Measurements from ENCODE around the gene MYO9A. TPM values are rescaled to one million over a fixed set of nuclear protein-coding genes. Genes with fewer than 3 reads are reported as not detected.
A peak's percentile ranks its signal among the peaks of the same experiment; 100 is the strongest.
"Not testable (repeated sequence)": the region's sequence is repeated elsewhere in the genome, so short reads cannot be mapped to it uniquely, and the experiment has no call there.

MYO9A gene
- total and polyA plus RNA-seq, 5 donors, result 4.9 to 35.8 (median 33.9) TPM

- Histone ChIP-seq H3K4me1 (ENCODE audit: control insufficient read depth, insufficient read depth, low read length) (no peaks in the 10 kb centered on the region), H3K9me3 (ENCODE audit: control insufficient read depth, low read length) (no peaks in the 10 kb centered on the region), H3K27me3 (ENCODE audit: control insufficient read depth, insufficient read depth) (no peaks in the 10 kb centered on the region), H3K27ac (ENCODE audit: low read length) (no peak overlapping the region), H3K4me3 (ENCODE audit: low read length) (no peak overlapping the region)
- 95% methylated on average over 5 of the region's 5 CpGs for WGBS
- no peak for DNase-seq
- no peak for ATAC-seq
- intact Hi-C loops (cut with DNase I), result no loop called here
Observed at GRCh38 chr15:71899674-71900073, 218.3 kb downstream of the MYO9A start.

DNA sequence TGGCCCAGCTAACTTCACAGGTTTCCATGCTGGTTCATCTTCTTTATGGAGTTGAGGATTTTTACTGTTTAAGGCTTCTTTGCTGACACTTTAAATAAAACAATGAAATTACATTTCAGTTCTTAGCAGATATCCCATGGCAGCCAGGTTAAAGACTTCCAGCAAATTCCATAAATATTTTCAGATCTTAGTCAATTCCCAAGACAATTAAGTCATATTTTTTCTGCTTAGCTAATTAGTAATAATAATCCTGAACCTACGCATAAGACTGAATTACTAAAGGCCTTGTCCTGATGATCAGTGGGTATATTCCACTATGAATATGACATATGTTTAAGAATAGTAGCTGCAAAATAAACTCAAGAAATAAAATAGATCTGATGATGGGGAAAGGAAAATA is 224.3 kb downstream of the MYO9A start:
- DNase-seq (no peak), ATAC-seq (no peak)
- 90% methylated on average over 1 of the region's 1 CpG for WGBS
- H3K9me3 ChIP-seq (ENCODE audit: control insufficient read depth, low read length), result no peaks in the 10 kb centered on the region
- H3K4me3 ChIP-seq (ENCODE audit: low read length), result no peak overlapping the region
- H3K27me3 ChIP-seq (ENCODE audit: control insufficient read depth, insufficient read depth), result no peaks in the 10 kb centered on the region
- H3K27ac ChIP-seq (ENCODE audit: low read length), result no peak overlapping the region
- no peaks in the 10 kb centered on the region for H3K4me1 ChIP-seq (ENCODE audit: control insufficient read depth, insufficient read depth, low read length)
- intact Hi-C loops (cut with DNase I), result no loop called here

DNA sequence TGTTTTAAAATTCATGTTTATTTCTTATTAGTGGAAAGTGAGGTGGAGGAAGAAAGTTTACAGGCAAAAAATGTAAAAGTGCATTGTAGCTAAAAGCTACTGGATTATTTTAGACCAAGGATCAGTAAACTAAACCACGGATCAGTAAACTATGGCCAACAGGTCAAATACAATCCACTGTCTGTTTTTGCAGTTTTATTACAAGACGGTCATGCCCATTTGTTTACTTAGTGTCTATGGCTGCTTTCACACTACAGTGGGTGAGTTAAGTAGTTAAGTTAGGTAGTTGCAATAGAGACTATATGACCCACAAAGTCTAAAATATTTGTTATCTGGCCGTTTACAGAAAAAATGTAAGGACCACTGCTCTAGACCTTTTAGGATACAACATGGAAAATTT is 225.6 kb downstream of the MYO9A start:
- Histone ChIP-seq H3K27me3 (ENCODE audit: control insufficient read depth, insufficient read depth) (no peaks in the 10 kb centered on the region), H3K27ac (ENCODE audit: low read length) (no peak overlapping the region), H3K4me1 (ENCODE audit: control insufficient read depth, insufficient read depth, low read length) (no peaks in the 10 kb centered on the region), H3K9me3 (ENCODE audit: control insufficient read depth, low read length) (no peaks in the 10 kb centered on the region), H3K4me3 (ENCODE audit: low read length) (no peak overlapping the region)
- 88% methylated on average over 3 of the region's 3 CpGs for WGBS
- ATAC-seq (no peak), DNase-seq (no peak)
- intact Hi-C loops (cut with DNase I), result no loop called here

DNA sequence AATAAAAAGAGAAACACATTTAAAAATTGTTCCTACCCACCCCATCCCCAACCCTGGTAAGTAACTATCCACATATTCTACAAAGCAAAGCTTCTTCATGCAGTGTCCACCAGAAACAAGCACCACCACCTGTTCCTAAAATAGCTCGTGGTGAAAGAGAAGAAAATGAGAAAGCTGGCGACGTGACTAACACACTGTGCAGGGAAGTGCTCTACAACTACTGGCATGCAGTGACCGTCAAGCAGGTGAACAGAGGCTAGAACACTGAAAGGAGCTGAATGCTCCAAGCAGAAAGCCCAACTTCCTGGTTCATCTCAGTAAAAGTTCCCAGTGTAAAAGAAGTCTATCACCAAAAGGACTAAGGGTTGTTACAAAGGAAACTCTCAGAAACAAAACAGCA is 226.9 kb downstream of the MYO9A start:
- 52% methylated on average over 4 of the region's 4 CpGs for whole genome bisulfite sequencing
- H3K4me3 ChIP-seq (ENCODE audit: low read length), result no peak overlapping the region
- DNase-seq (peak in 1 of 3 donors; percentile 28), ATAC-seq (peak; percentile 67 to 90)
- no peaks in the 10 kb centered on the region for H3K4me1 ChIP-seq (ENCODE audit: control insufficient read depth, insufficient read depth, low read length)
- no peaks in the 10 kb centered on the region for H3K27me3 ChIP-seq (ENCODE audit: control insufficient read depth, insufficient read depth)
- intact Hi-C loops (cut with DNase I), result no loop called here
- no peak overlapping the region for H3K27ac ChIP-seq (ENCODE audit: low read length)
- H3K9me3 ChIP-seq (ENCODE audit: control insufficient read depth, low read length), result no peaks in the 10 kb centered on the region

DNA sequence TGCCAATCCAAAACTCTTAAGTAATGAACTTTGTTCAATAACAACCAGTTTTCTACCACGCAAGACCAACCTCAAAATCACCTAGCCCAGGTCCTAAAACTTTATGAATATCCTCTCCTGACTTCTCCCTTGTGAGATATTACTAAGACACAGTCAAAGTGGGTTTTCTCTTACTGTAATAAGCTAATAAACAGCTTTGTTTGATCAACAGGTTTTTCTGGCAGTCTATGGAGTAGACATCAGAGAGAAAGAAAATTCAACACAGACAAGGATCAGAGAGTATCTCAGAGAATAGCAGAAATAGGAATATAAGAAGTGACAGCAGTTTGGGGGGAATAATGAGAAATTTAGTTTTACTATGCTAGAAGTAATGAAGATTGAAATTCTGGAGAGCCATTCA is 228.0 kb downstream of the MYO9A start:
- no peak overlapping the region for H3K27ac ChIP-seq (ENCODE audit: low read length)
- no peaks in the 10 kb centered on the region for H3K9me3 ChIP-seq (ENCODE audit: control insufficient read depth, low read length)
- DNase-seq (no peak), ATAC-seq (no peak)
- 98% methylated on average over 1 of the region's 1 CpG for WGBS
- H3K4me3 ChIP-seq (ENCODE audit: low read length), result no peak overlapping the region
- H3K4me1 ChIP-seq (ENCODE audit: control insufficient read depth, insufficient read depth, low read length), result no peaks in the 10 kb centered on the region
- intact Hi-C loops (cut with DNase I), result no loop called here
- H3K27me3 ChIP-seq (ENCODE audit: control insufficient read depth, insufficient read depth), result no peaks in the 10 kb centered on the region

DNA sequence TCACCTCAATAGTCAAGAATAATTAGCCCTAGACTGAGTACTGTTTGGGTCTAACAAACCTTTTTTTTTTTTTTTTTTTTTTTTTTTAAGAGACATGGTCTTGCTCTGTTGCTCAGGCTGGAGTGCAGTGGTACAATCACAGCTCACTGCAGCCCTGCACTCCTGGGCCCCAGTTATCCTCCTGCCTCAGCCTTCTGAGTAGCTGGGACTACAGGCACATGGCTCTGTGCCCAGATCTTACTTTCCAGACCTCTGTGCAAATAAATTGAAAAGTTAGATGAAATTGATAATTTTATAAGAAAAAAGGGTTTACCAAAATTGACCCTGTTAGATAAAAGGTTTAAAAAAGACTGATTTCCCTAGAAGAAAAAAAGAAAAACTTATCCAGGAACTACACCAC is 228.6 kb downstream of the MYO9A start:
- no peaks in the 10 kb centered on the region for H3K9me3 ChIP-seq (ENCODE audit: control insufficient read depth, low read length)
- ATAC-seq (no peak), DNase-seq (no peak)
- intact Hi-C loops (cut with DNase I), result no loop called here
- no peaks in the 10 kb centered on the region for H3K4me1 ChIP-seq (ENCODE audit: control insufficient read depth, insufficient read depth, low read length)
- no peaks in the 10 kb centered on the region for H3K27me3 ChIP-seq (ENCODE audit: control insufficient read depth, insufficient read depth)
- no peak overlapping the region for H3K4me3 ChIP-seq (ENCODE audit: low read length)
- H3K27ac ChIP-seq (ENCODE audit: low read length), result no peak overlapping the region

GRCh38 chr15:71888797-71889196 is 229.2 kb downstream of the MYO9A start:
- Histone ChIP-seq H3K4me1 (ENCODE audit: control insufficient read depth, insufficient read depth, low read length) (no peaks in the 10 kb centered on the region), H3K4me3 (ENCODE audit: low read length) (no peak overlapping the region), H3K27me3 (ENCODE audit: control insufficient read depth, insufficient read depth) (no peaks in the 10 kb centered on the region), H3K9me3 (ENCODE audit: control insufficient read depth, low read length) (no peaks in the 10 kb centered on the region), H3K27ac (ENCODE audit: low read length) (no peak overlapping the region)
- no peak for DNase-seq
- no peak for ATAC-seq
- 98% methylated on average over 1 of the region's 1 CpG for WGBS
- intact Hi-C loops (cut with DNase I), result no loop called here

- intact Hi-C loops (cut with DNase I), result no loop called here
- ATAC-seq (no peak), DNase-seq (no peak)
- Histone ChIP-seq H3K4me3 (ENCODE audit: low read length) (no peak overlapping the region), H3K9me3 (ENCODE audit: control insufficient read depth, low read length) (no peaks in the 10 kb centered on the region), H3K27me3 (ENCODE audit: control insufficient read depth, insufficient read depth) (no peaks in the 10 kb centered on the region), H3K4me1 (ENCODE audit: control insufficient read depth, insufficient read depth, low read length) (no peaks in the 10 kb centered on the region), H3K27ac (ENCODE audit: low read length) (no peak overlapping the region)
- 93% methylated on average over 6 of the region's 6 CpGs for WGBS
Observed at GRCh38 chr15:71885390-71885789, 232.6 kb downstream of the MYO9A start.

GRCh38 chr15:71883447-71883846 is 234.5 kb downstream of the MYO9A start:
- DNase-seq, result no peak
- ATAC-seq, result no peak
- intact Hi-C loops (cut with DNase I), result no loop called here
- WGBS, result 99% methylated on average over 1 of the region's 1 CpG
- Histone ChIP-seq H3K27me3 (ENCODE audit: control insufficient read depth, insufficient read depth) (no peaks in the 10 kb centered on the region), H3K4me3 (ENCODE audit: low read length) (no peak overlapping the region), H3K27ac (ENCODE audit: low read length) (no peak overlapping the region), H3K9me3 (ENCODE audit: control insufficient read depth, low read length) (no peaks in the 10 kb centered on the region), H3K4me1 (ENCODE audit: control insufficient read depth, insufficient read depth, low read length) (no peaks in the 10 kb centered on the region)

GRCh38 chr15:71880276-71880675 is 237.7 kb downstream of the MYO9A start:
- 59% methylated on average over 6 of the region's 6 CpGs for WGBS
- no peak for DNase-seq
- H3K4me3 ChIP-seq (ENCODE audit: low read length), result no peak overlapping the region
- H3K27ac ChIP-seq (ENCODE audit: low read length), result no peak overlapping the region
- intact Hi-C loops (cut with DNase I), result no loop called here
- no peaks in the 10 kb centered on the region for H3K9me3 ChIP-seq (ENCODE audit: control insufficient read depth, low read length)
- no peak for ATAC-seq
- no peaks in the 10 kb centered on the region for H3K4me1 ChIP-seq (ENCODE audit: control insufficient read depth, insufficient read depth, low read length)
- H3K27me3 ChIP-seq (ENCODE audit: control insufficient read depth, insufficient read depth), result no peaks in the 10 kb centered on the region

GRCh38 chr15:71874245-71874644 is 243.7 kb downstream of the MYO9A start:
- H3K27ac ChIP-seq (ENCODE audit: low read length), result no peak overlapping the region
- H3K4me3 ChIP-seq (ENCODE audit: low read length), result no peak overlapping the region
- H3K4me1 ChIP-seq (ENCODE audit: control insufficient read depth, insufficient read depth, low read length), result no peaks in the 10 kb centered on the region
- ATAC-seq, result no peak
- WGBS, result 90% methylated on average over 3 of the region's 3 CpGs
- no peak for DNase-seq
- intact Hi-C loops (cut with DNase I), result no loop called here
- no peaks in the 10 kb centered on the region for H3K9me3 ChIP-seq (ENCODE audit: control insufficient read depth, low read length)
- H3K27me3 ChIP-seq (ENCODE audit: control insufficient read depth, insufficient read depth), result no peaks in the 10 kb centered on the region

- not testable (repeated sequence) for ATAC-seq; H3K4me3 ChIP-seq (ENCODE audit: low read length)
- 96% methylated on average over 4 of the region's 4 CpGs for WGBS
Observed at GRCh38 chr15:71858232-71858631, 259.7 kb downstream of the MYO9A start.

More at GRCh38 chr15:71858232-71858631, 259.7 kb downstream of the MYO9A start:
- H3K27me3 ChIP-seq (ENCODE audit: control insufficient read depth, insufficient read depth); H3K27ac ChIP-seq (ENCODE audit: low read length); DNase-seq; H3K4me1 ChIP-seq (ENCODE audit: control insufficient read depth, insufficient read depth, low read length); intact Hi-C loops (cut with DNase I); H3K9me3 ChIP-seq (ENCODE audit: control insufficient read depth, low read length): not testable (repeated sequence)
